HG02852 (cell line): ENCODE results near the gene WFS1.

ENCODE experiments used
- ATAC-seq: cut with Tn5 transposase; IDR thresholded peaks from one replicate; pipeline ENCODE4 v1.9.1; 2021; ENCODE audit warnings: mild to moderate bottlenecking, moderate library complexity; ENCODE audit not compliant: unreplicated experiment

Gene WFS1

GRCh38 chr4:6324461-6324998 is 54.9 kb downstream of the WFS1 start:
- ATAC-seq, result no peak

- ATAC-seq, result no peak
These were observed 55.5 kb downstream of the WFS1 start for GRCh38 chr4:6324999-6325787.

GRCh38 chr4:6325788-6326290 is 56.2 kb downstream of the WFS1 start:
- no peak for ATAC-seq

DNA sequence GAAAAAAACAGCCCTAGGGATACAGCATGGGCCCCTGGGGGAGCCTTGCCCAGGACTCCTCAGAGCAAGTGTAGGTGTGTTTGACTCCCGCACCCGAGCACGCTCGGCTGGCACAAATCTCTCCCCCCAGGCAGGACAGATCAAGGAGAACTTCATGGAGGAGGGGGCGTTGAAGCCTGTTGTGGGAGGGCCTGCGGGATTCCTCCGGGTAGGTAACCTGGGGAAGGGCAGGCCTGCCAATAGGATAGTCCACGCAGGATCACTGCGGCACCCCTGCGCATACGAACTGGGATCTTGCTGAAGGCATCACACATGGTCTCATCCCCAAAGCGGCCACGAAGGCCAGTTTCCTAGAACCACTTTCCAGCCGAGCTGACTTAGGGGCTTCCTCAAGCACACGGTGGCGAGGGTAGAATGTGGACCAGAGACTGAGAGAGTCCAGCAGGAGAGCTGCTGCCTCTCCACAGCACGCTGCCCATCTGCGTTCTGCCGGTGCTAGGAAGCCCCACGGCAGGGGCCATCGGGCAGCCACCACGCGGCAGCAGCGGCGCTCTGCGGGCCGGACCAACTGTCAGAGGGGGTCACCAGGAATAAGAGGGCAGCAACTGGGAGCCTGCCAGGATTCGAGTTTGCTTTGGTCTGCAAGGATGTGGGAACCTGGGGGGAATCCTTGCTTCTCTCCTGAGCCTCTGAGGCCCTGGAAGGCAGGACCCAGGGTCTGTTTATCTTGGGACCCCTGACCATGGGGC is 56.8 kb downstream of the WFS1 start:
- ATAC-seq, result no peak

- peak; percentile 69 for ATAC-seq
These were observed 57.7 kb downstream of the WFS1 start for GRCh38 chr4:6327220-6327917.

GRCh38 chr4:6328526-6328925 is 58.9 kb downstream of the WFS1 start:
- ATAC-seq, result no peak

GRCh38 chr4:6329478-6330383 is 60.1 kb downstream of the WFS1 start:
- ATAC-seq, result no peak

- no peak for ATAC-seq
These were observed 60.7 kb downstream of the WFS1 start for GRCh38 chr4:6330384-6330767.

GRCh38 chr4:6331018-6331417 is 61.4 kb downstream of the WFS1 start:
- ATAC-seq, result no peak

DNA sequence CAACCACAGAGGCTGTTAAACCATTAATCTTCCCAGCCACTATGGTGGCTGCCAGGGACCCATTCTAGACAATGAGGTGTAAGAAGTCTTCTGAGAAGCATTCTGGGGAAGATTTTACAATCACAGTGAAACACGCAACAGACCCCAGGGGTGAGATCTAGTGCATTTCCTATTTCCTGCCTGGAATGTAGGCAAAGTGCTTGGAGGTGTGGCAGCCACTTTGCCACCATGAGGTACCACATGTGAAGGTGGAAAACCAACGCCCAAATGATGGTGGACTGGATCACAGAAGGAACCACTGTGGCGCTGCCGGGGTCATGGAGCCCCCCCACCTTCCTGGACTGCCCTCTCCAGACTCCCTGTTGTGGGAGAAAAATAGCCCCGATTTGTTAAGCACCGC is 61.8 kb downstream of the WFS1 start:
- no peak for ATAC-seq

DNA sequence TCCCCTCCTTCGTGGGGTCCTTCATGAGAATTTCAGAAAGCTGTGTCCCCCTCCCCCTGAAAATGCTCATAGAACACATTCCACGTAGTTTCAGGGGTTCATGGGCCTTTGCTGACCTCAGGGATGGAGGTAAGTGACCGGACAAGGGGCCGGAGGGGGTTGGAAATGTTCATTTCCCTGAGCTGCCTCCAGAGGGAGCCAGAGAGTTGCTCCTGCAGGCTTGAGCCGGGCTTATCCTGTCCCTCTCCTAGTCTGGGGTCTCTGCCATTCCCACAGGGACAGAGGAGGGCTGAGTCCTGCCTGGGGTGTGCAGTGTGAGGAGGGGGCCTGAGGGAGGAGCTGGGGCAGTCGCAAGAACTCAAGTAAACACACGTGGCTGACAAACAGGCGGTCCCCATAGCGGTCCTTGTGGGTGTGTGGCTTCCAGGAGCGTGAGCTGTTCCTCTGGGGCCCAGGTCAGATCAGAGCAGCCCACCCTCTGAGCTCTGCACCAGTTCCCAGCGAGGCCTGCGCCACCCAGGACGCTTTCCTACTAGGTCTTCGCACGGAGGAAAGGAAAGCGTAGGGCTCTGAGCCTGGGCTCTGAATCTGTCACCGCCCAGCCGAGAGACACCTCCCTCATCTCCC is 62.5 kb downstream of the WFS1 start:
- ATAC-seq, result no peak

DNA sequence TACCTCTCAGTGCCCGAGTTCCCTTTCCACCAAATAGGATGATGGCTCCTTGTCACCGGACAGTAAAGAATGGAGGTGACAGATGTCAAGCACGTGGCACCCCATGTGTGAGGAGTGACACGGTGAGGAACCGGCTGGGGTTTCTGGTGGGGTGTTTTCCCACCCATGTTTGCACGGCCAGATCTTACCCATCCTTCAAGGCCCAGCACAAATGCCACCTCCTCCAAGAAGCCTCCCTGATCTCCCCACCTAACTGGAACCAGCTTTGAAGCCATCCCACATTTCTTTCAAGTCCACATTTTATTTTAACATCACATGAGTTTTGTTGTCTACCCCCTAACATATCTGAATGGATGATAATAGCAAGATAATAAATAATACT is 63.0 kb downstream of the WFS1 start:
- ATAC-seq, result no peak

GRCh38 chr4:6333301-6334202 is 63.9 kb downstream of the WFS1 start:
- no peak for ATAC-seq

GRCh38 chr4:6334203-6334887 is 64.7 kb downstream of the WFS1 start:
- no peak for ATAC-seq

- ATAC-seq, result no peak
These were observed 65.5 kb downstream of the WFS1 start for GRCh38 chr4:6335040-6335590.

GRCh38 chr4:6336166-6336565 is 66.5 kb downstream of the WFS1 start:
- ATAC-seq, result no peak

- no peak for ATAC-seq
These were observed 67.8 kb downstream of the WFS1 start for GRCh38 chr4:6337331-6337935.
